ENCODE data around the gene GALNT11. TPM values are rescaled to one million over a fixed set of nuclear protein-coding genes. Genes with fewer than 3 reads are reported as not detected.

Gene GALNT11
- total and polyA plus RNA-seq, 4 donors: 12.0 to 21.8 (median 13.8) TPM

GRCh38 chr7:152140560-152140959, 115.1 kb downstream of the GALNT11 start:
- H3K4me3 ChIP-seq (ENCODE audit: low read depth in 1 of 3, low read length in 3 of 3): no peak overlapping the region
- no peaks in the 10 kb centered on the region for H3K9me3 ChIP-seq (ENCODE audit: control insufficient read depth in 4 of 4, low read length in 3 of 4)
- DNase-seq (ENCODE audit: low spot score): no peak
- WGBS: 97% methylated on average over 2 of the region's 2 CpGs
- H3K4me1 ChIP-seq (ENCODE audit: control insufficient read depth in 4 of 4, insufficient read depth in 4 of 4, low read length in 3 of 4): peaks cover 0 to 12% (median 3%) of the 10 kb centered on the region in 4 donors
- no peaks in the 10 kb centered on the region for H3K27me3 ChIP-seq (ENCODE audit: control insufficient read depth in 4 of 4, insufficient read depth in 4 of 4, low read length in 3 of 4)
- no peak for TF ChIP-seq GABPA (IDR thresholded peaks at IDR 0.05 in 1 of 2, conservative IDR thresholded peaks at IDR 0.05 in 1 of 2)
- TF ChIP-seq FOXA2 (IDR thresholded peaks at IDR 0.05): no peak
- TF ChIP-seq CTCF (IDR thresholded peaks at IDR 0.05; ENCODE audit: low read depth, low read length, missing input control): no peak
- TF ChIP-seq ZBTB33 (IDR thresholded peaks at IDR 0.05): no peak
- TF ChIP-seq RXRA (IDR thresholded peaks at IDR 0.05): no peak
- no peak for TF ChIP-seq RAD21 (IDR thresholded peaks at IDR 0.05)
- no peak for TF ChIP-seq SP1 (IDR thresholded peaks at IDR 0.05)
- no peak for TF ChIP-seq NR2F2 (IDR thresholded peaks at IDR 0.05)
- TF ChIP-seq EGR1 (IDR thresholded peaks at IDR 0.05; ENCODE audit: low read depth in 2 of 2): no peak
- TF ChIP-seq FOXA1 (IDR thresholded peaks at IDR 0.05): no peak
- TF ChIP-seq YY1 (IDR thresholded peaks at IDR 0.05): no peak
- no peak for TF ChIP-seq HNF4A (conservative IDR thresholded peaks at IDR 0.05)
- no peak for TF ChIP-seq JUND (IDR thresholded peaks at IDR 0.05)
- TF ChIP-seq MAX (IDR thresholded peaks at IDR 0.05): no peak
- no peak for TF ChIP-seq REST (IDR thresholded peaks at IDR 0.05)
- no peak for TF ChIP-seq ATF3 (IDR thresholded peaks at IDR 0.05)
- no peak for TF ChIP-seq TAF1 (conservative IDR thresholded peaks at IDR 0.05)
- no peak for TF ChIP-seq HNF4G (IDR thresholded peaks at IDR 0.05)
- H3K36me3 ChIP-seq (ENCODE audit: control insufficient read depth in 4 of 4, insufficient read depth in 3 of 4, low read depth in 1 of 4, low read length in 3 of 4): peaks cover 1 to 52% (median 46%) of the 10 kb centered on the region in 4 donors
- no peak overlapping the region for H3K9ac ChIP-seq (ENCODE audit: low read depth in 1 of 2, low read length in 2 of 2)
- H3K27ac ChIP-seq (ENCODE audit: low read depth in 1 of 2, low read length in 2 of 2): peak overlapping the region; percentile 70 to 79
